Measurements from ENCODE around the gene ITM2C. TPM values are rescaled to one million over a fixed set of nuclear protein-coding genes. Genes with fewer than 3 reads are reported as not detected.

The ITM2C gene, protein sequence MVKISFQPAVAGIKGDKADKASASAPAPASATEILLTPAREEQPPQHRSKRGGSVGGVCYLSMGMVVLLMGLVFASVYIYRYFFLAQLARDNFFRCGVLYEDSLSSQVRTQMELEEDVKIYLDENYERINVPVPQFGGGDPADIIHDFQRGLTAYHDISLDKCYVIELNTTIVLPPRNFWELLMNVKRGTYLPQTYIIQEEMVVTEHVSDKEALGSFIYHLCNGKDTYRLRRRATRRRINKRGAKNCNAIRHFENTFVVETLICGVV
- total RNA-seq (36.9 and 37.4 TPM in 2 replicates), polyA plus RNA-seq (62.8 and 65.0 TPM in 2 replicates), polyA minus RNA-seq (120 and 166 TPM in 2 replicates)
- 62.2 TPM for total RNA-seq (2013)

DNA sequence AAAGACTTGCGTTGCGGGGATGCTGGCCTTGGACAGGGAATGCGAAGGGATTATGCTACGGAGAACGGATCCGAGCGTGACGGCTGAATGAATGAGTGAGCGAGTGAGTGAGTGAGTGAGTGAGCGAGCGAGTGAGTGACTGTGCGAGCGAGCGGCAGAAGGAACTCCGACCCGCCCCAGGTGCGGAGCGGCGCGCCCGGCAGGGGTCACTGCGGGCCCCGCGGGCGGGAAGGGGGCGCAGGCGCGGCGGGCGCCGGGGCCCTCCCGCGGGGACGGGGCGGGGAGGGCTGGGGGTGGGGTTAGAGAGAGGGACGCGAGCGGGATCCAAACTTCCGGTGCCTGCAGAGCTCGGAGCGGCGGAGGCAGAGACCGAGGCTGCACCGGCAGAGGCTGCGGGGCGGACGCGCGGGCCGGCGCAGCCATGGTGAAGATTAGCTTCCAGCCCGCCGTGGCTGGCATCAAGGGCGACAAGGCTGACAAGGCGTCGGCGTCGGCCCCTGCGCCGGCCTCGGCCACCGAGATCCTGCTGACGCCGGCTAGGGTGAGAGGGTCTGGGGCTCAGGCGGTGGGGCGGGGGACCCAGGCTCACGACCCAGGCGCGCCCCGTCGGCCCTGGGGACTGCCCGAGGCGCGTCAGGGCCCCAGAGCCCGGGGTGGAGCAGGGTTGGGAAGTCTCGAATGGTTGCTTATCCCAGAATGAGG is at the start of gene ITM2C:
TSS of gene ITM2C (plus strand) at position 338 of the 702 bp plus-strand sequence. CDS start at position 422, 84 bp downstream.
- peaks cover 0 to 16% (median 0%) of the 10 kb centered on the region in 3 donors for H3K9me3 ChIP-seq (ENCODE audit: control extremely low read depth in 1 of 3, control insufficient read depth in 2 of 3, insufficient read depth in 1 of 3, low read length in 2 of 3)
- peaks cover 46 to 59% of the 10 kb centered on the region in 2 donors for H3K4me1 ChIP-seq (ENCODE audit: control insufficient read depth in 2 of 2, insufficient read depth in 2 of 2, low read length in 2 of 2)

More for the DNA sequence above, at the start of gene ITM2C:
- Histone ChIP-seq H2AFZ (ENCODE audit: insufficient read depth, low read depth, low read length, poor library complexity, severe bottlenecking) (peak within 1 kb of the TSS; percentile 89), H3K79me2 (ENCODE audit: control insufficient read depth, insufficient read depth, low read length) (peaks cover 36% of the 10 kb centered on the region), H4K20me1 (ENCODE audit: control insufficient read depth, insufficient read depth, low read length, poor library complexity, severe bottlenecking) (peaks cover 5% of the 10 kb centered on the region), H3K27me3 (replicated peaks in 1 of 4; ENCODE audit: control extremely low read depth in 1 of 4, control insufficient read depth in 3 of 4, insufficient read depth in 4 of 4, low read length in 3 of 4) (no peaks in the 10 kb centered on the region), H3K9ac (ENCODE audit: low read length) (peak within 1 kb of the TSS; percentile 78), H3K4me3 (ENCODE audit: control extremely low read depth in 1 of 5, extremely low read depth in 1 of 5, insufficient read depth in 1 of 5, low read depth in 2 of 5, low read length in 4 of 5) (peak within 1 kb of the TSS; percentile 41 to 83 (median 65)), H3K27ac (ENCODE audit: low read length in 2 of 2) (peak within 1 kb of the TSS; percentile 39 to 63), H3K4me2 (replicated peaks; ENCODE audit: low read depth, low read length, poor library complexity, severe bottlenecking) (peak within 1 kb of the TSS; percentile 99), H3K36me3 (replicated peaks in 1 of 2; ENCODE audit: control extremely low read depth in 1 of 2, control insufficient read depth in 1 of 2, extremely low read depth in 1 of 2, insufficient read depth in 2 of 2, low read length in 1 of 2) (no peaks in the 10 kb centered on the region)
- CTCF ChIA-PET, result interaction anchor here (0.6 to 5.5 kb wide), 10 partner anchors 9 to 123 kb away, joined by 3 to 40 read pairs (median 4); no protein-coding TSS in a partner anchor
- POLR2A ChIA-PET, result interaction anchor here (0.9 to 1.1 kb wide), 3 partner anchors 9 to 13 kb away, joined by 3 to 4 read pairs (median 3); no protein-coding TSS in a partner anchor
- H3K27me3 Mint-ChIP-seq, result peaks cover 7% of the 10 kb centered on the region
- peaks cover 56% of the 10 kb centered on the region for H3K4me1 Mint-ChIP-seq
- ATAC-seq (ENCODE audit: low read depth), result peak; percentile 80
- peak within 1 kb of the TSS; percentile 90 for H3K4me3 Mint-ChIP-seq
- TF ChIP-seq, protein P1, sequence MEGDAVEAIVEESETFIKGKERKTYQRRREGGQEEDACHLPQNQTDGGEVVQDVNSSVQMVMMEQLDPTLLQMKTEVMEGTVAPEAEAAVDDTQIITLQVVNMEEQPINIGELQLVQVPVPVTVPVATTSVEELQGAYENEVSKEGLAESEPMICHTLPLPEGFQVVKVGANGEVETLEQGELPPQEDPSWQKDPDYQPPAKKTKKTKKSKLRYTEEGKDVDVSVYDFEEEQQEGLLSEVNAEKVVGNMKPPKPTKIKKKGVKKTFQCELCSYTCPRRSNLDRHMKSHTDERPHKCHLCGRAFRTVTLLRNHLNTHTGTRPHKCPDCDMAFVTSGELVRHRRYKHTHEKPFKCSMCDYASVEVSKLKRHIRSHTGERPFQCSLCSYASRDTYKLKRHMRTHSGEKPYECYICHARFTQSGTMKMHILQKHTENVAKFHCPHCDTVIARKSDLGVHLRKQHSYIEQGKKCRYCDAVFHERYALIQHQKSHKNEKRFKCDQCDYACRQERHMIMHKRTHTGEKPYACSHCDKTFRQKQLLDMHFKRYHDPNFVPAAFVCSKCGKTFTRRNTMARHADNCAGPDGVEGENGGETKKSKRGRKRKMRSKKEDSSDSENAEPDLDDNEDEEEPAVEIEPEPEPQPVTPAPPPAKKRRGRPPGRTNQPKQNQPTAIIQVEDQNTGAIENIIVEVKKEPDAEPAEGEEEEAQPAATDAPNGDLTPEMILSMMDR (IDR thresholded peaks at IDR 0.05), result peak; percentile 76
- no peak for TF ChIP-seq EZH2 (IDR thresholded peaks at IDR 0.05; ENCODE audit: borderline replicate concordance, insufficient read depth, low read depth, low read length, poor library complexity, severe bottlenecking)
- peak; percentile 82 for DNase-seq
- H3K9me3 Mint-ChIP-seq (ENCODE audit: insufficient read depth), result peaks cover 1% of the 10 kb centered on the region
- H3K27ac Mint-ChIP-seq, result peak within 1 kb of the TSS; percentile 78
- intact Hi-C loops (cut with micrococcal nuclease), result loop anchor here (1.0 to 2.0 kb wide), 3 partner anchors 9 to 49 kb away; no protein-coding TSS in a partner anchor
- WGBS (ENCODE audit: insufficient coverage), result 1% methylated on average over 66 of the region's 76 CpGs
